HG02970 (cell line): Measurements from ENCODE around the gene KIAA0586.
"Not testable (repeated sequence)": the region's sequence is repeated elsewhere in the genome, so short reads cannot be mapped to it uniquely, and the experiment has no call there.

Source experiments
- ATAC-seq: cut with Tn5 transposase; IDR thresholded peaks from one replicate; pipeline ENCODE4 v1.9.1; 2021; ENCODE audit warnings: mild to moderate bottlenecking, moderate library complexity, moderate number of reproducible peaks; ENCODE audit not compliant: unreplicated experiment, low FRiP score

Gene KIAA0586

GRCh38 chr14:58587271-58587670 is 159.8 kb downstream of the KIAA0586 start:
- no peak for ATAC-seq

DNA sequence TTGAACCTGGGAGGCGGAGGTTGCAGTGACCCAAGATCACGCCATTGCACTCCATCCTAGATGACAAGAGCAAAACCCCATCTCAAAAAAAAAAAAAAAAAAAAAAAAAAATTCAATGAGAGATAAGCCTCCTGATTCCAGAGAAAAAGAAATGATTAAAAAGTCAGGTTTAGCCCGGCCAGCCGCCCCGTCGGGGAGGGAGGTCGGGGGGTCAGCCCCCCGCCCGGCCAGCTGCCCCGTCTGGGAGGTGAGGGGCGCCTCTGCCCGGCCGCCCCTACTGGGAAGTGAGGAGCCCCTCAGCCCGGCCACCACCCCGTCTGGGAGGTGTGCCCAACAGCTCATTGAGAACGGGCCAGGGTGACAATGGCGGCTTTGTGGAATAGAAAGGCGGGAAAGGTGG is 160.8 kb downstream of the KIAA0586 start:
- ATAC-seq = not testable (repeated sequence)

DNA sequence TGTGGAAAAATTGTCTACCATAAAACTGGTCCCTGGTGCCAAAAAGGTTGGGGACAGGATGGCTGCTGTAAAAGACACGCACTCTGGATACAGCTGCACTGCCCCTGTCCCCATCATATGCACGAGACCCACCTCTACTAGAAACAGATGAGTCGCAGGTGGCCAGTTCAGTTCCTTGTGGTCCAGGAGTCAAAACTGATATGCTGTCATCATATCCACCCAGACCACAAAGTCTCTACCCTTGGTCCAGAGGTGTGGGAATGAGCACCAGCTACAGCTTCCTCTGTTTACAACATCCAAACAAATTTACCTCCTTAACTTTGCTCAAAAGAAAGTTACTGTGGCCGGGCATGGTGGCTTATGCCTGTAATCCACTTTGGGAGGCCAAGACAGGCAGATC is 166.5 kb downstream of the KIAA0586 start:
- no peak for ATAC-seq

DNA sequence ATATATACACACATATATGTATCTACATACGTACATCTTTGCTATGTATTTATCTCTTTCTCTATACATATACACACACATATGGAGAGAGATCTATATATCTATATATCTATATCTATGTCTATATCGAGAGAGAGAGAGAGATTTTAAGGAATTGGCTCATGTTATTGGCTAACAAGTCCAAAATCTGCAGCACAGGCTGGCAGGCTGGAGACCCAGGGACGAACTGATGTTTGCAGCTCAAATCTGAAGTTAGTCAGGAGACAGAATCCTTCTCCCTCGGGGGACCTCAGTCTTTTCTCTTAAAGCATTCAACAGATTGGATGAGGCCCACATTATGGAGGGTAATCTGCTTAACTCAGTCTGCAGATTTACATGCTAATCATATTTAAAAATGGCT is 169.5 kb downstream of the KIAA0586 start:
- ATAC-seq = no peak

- no peak for ATAC-seq
Observed at GRCh38 chr14:58598028-58598803, 170.7 kb downstream of the KIAA0586 start.

DNA sequence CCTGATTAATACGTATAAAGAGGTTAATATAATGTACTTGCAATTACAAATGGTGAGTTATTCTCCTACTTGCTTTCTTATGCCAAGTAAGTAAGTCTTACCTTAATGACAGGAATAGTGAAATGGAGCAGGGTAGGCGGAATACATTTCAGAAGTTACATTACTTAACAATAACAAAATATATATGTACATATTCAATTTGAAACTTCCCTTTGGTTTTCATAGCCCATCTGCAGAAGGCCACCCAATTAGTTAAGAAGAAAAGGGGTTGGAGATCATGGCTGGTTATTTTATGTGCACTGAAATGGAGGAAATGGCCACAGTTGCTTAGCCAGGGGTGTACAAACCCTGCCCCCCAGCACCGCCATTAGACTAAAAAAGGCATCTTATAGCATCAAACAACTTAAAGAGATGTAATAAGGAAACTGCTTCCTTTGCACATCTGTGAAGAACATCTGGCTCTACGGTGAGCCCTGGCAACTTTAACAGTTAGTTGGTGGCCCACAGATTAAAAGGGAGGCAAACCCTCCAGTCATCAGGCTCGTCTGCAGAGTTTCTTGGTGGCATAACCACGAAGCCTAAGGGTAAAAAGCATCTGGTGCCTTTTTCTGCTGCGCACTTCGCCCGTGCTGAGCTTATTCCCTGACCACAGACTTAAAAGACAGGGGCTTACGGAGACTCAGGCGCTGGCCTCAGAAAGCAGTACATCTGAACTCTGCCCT is 171.4 kb downstream of the KIAA0586 start:
- no peak for ATAC-seq

DNA sequence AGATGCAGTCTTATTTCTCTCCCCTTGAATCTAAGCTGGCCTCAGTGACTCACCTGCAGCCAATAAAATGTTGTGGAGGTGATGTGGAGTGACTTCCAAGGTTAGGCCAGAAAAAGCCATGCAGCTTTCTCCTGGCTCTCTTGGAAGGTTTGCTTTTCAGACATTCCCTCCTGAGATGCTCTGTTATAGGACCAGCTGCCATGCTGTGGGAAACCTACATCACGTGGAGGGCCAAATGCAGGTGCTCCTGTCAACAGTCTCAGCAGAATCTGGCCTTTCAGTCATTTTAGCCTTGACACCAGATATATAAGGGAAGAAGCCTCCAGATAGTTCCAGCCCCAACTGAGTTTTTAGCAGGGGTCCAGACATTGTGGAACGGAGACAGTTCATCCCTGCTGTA is 172.2 kb downstream of the KIAA0586 start:
- ATAC-seq = no peak
